ENCODE measurements around the gene HSPG2.

DNA sequence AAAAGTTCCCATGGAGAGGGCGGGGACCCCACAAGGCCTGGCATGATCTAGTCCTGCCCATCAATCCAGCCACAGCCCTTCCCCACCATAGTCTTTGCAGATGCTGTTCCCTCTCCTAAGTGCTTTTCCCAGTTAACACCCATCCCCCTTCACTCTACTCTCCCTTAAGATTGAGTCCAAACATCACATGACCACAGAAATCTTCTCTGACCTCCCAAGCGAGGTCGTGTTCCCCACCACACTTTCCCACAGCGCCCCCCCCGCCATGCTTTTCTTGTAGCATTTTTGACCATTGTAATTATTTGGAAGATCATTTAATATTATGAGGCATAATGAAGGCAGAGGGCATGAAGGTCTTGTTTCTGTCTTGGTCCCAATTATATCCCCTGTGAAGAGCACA, 4.3 kb upstream of the HSPG2 start:
- no peak for TF ChIP-seq RAD21 (conservative IDR thresholded peaks at IDR 0.05)
- TF ChIP-seq, protein P1, sequence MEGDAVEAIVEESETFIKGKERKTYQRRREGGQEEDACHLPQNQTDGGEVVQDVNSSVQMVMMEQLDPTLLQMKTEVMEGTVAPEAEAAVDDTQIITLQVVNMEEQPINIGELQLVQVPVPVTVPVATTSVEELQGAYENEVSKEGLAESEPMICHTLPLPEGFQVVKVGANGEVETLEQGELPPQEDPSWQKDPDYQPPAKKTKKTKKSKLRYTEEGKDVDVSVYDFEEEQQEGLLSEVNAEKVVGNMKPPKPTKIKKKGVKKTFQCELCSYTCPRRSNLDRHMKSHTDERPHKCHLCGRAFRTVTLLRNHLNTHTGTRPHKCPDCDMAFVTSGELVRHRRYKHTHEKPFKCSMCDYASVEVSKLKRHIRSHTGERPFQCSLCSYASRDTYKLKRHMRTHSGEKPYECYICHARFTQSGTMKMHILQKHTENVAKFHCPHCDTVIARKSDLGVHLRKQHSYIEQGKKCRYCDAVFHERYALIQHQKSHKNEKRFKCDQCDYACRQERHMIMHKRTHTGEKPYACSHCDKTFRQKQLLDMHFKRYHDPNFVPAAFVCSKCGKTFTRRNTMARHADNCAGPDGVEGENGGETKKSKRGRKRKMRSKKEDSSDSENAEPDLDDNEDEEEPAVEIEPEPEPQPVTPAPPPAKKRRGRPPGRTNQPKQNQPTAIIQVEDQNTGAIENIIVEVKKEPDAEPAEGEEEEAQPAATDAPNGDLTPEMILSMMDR (IDR thresholded peaks at IDR 0.05; ENCODE audit: poor library complexity, severe bottlenecking): no peak
- TF ChIP-seq EZH2 (IDR thresholded peaks at IDR 0.05; ENCODE audit: borderline replicate concordance, insufficient read depth, low read length, poor library complexity, severe bottlenecking): no peak
- TF ChIP-seq, protein P2, sequence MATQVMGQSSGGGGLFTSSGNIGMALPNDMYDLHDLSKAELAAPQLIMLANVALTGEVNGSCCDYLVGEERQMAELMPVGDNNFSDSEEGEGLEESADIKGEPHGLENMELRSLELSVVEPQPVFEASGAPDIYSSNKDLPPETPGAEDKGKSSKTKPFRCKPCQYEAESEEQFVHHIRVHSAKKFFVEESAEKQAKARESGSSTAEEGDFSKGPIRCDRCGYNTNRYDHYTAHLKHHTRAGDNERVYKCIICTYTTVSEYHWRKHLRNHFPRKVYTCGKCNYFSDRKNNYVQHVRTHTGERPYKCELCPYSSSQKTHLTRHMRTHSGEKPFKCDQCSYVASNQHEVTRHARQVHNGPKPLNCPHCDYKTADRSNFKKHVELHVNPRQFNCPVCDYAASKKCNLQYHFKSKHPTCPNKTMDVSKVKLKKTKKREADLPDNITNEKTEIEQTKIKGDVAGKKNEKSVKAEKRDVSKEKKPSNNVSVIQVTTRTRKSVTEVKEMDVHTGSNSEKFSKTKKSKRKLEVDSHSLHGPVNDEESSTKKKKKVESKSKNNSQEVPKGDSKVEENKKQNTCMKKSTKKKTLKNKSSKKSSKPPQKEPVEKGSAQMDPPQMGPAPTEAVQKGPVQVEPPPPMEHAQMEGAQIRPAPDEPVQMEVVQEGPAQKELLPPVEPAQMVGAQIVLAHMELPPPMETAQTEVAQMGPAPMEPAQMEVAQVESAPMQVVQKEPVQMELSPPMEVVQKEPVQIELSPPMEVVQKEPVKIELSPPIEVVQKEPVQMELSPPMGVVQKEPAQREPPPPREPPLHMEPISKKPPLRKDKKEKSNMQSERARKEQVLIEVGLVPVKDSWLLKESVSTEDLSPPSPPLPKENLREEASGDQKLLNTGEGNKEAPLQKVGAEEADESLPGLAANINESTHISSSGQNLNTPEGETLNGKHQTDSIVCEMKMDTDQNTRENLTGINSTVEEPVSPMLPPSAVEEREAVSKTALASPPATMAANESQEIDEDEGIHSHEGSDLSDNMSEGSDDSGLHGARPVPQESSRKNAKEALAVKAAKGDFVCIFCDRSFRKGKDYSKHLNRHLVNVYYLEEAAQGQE (IDR thresholded peaks at IDR 0.05; ENCODE audit: borderline replicate concordance): no peak
- no peak for TF ChIP-seq POLR2AphosphoS5 (IDR thresholded peaks at IDR 0.05)

Measured in neural cell (in vitro differentiated cells).